IMR-90 (cell line): ENCODE results near the gene ATP23. TPM values are rescaled to one million over a fixed set of nuclear protein-coding genes. Genes with fewer than 3 reads are reported as not detected.

Experiments used
- ATAC-seq: fragments of 200-7000 bp; cut with Tn5 transposase; 2 replicates; pipeline ENCODE4 v1.9.1; 2020; ENCODE audit warnings: low read depth, mild to moderate bottlenecking, moderate library complexity
- BruUV-seq: library from RNA; stranded (reverse); fragments of 400-500 nt; replicated peaks from 2 replicates; lab custom pipeline; 2021; lab: Mats Ljungman, UMichigan
- CTCF ChIA-PET: fragments of 300-600 bp; formaldehyde crosslinking; extraction: SDS; loops from one replicate; lab custom pipeline; 2021; ENCODE audit warnings: antibody characterized with exemption; lab: Yijun Ruan, JAX
- POLR2A ChIA-PET: fragments of 300-600 bp; sonication (Branson Sonifier 250); formaldehyde crosslinking; loops from one replicate; lab custom pipeline; 2022; ENCODE audit warnings: antibody characterized with exemption; ENCODE audit not compliant: unreplicated experiment; lab: Charles Lee
- DNase-seq: peaks from one replicate; pipeline ENCODE4 v3.0.0; 2013
- H2AFZ ChIP-seq: replicated peaks from 2 replicates; pipeline ENCODE3; 2013; ENCODE audit warnings: low read length, mild to moderate bottlenecking; ENCODE audit not compliant: poor library complexity
- H2AK5ac ChIP-seq: 2 replicates; pipeline ENCODE4 v1.6.1; 2013; ENCODE audit warnings: low read depth, low read length, inconsistent platforms
- H2AK9ac ChIP-seq: replicated peaks from 2 replicates; pipeline ENCODE3; 2013; ENCODE audit warnings: mild to moderate bottlenecking, low read depth, low read length, moderate library complexity; ENCODE audit not compliant: poor library complexity
- H2BK120ac ChIP-seq: 2 replicates; pipeline ENCODE4 v1.6.1; 2013; ENCODE audit warnings: low read depth, low read length, inconsistent platforms
- H2BK15ac ChIP-seq: 3 replicates; pipeline ENCODE4 v1.6.1; 2013; ENCODE audit warnings: low read depth, low read length, inconsistent platforms
- H2BK20ac ChIP-seq: 2 replicates; pipeline ENCODE4 v1.6.1; 2013; ENCODE audit warnings: low read depth, mild to moderate bottlenecking, inconsistent platforms, low read length, moderate library complexity
- H2BK5ac ChIP-seq: 2 replicates; pipeline ENCODE4 v1.6.1; 2013; ENCODE audit warnings: mild to moderate bottlenecking, low read depth, low read length, inconsistent platforms; ENCODE audit not compliant: poor library complexity, severe bottlenecking
- H3K14ac ChIP-seq: replicated peaks from 2 replicates; pipeline ENCODE4 v1.6.1; 2013; ENCODE audit warnings: low read depth, low read length, inconsistent platforms
- H3K18ac ChIP-seq: 2 replicates; pipeline ENCODE4 v1.6.1; 2013; ENCODE audit warnings: low read depth, low read length, control low read depth
- H3K23ac ChIP-seq: 2 replicates; pipeline ENCODE4 v1.6.1; 2013; ENCODE audit warnings: low read depth, low read length, inconsistent platforms
- H3K27ac ChIP-seq: 2 replicates; pipeline ENCODE4 v1.5.1; 2013; ENCODE audit warnings: mild to moderate bottlenecking, control low read depth, low read length; ENCODE audit not compliant: insufficient read depth
- H3K27me3 ChIP-seq: 2 replicates; pipeline ENCODE4 v1.6.1; 2013; ENCODE audit warnings: low read length; ENCODE audit not compliant: control insufficient read depth, insufficient read depth
- H3K36me3 ChIP-seq: 2 replicates; pipeline ENCODE4 v1.6.1; 2013; ENCODE audit warnings: low read length, mixed read lengths; ENCODE audit not compliant: control insufficient read depth, insufficient read depth
- H3K4ac ChIP-seq: 2 replicates; pipeline ENCODE4 v1.6.1; 2013; ENCODE audit warnings: low read depth, low read length, inconsistent platforms
- H3K4me1 ChIP-seq: 2 replicates; pipeline ENCODE4 v1.6.1; 2013; ENCODE audit warnings: low read length, mixed read lengths; ENCODE audit not compliant: control insufficient read depth, insufficient read depth
- H3K4me2 ChIP-seq: 2 replicates; pipeline ENCODE4 v1.6.1; 2013; ENCODE audit warnings: low read depth, mild to moderate bottlenecking, control low read depth, low read length, moderate library complexity
- H3K4me3 ChIP-seq: 2 replicates; pipeline ENCODE4 v1.5.1; 2013; ENCODE audit warnings: low read depth, mild to moderate bottlenecking, control low read depth, low read length, moderate library complexity; ENCODE audit not compliant: insufficient read depth
- H3K56ac ChIP-seq: 2 replicates; pipeline ENCODE4 v1.6.1; 2013; ENCODE audit warnings: low read length, inconsistent platforms; ENCODE audit not compliant: insufficient read depth; ENCODE audit errors: extremely low read depth
- H3K79me1 ChIP-seq, 2 experiments: 2 replicates each; pipeline ENCODE4 v1.6.1; 2013; ENCODE audit warnings: low read length in 2 of 2, inconsistent platforms in 1 of 2, low read depth in 1 of 2
- H3K9ac ChIP-seq: 2 replicates; pipeline ENCODE4 v1.6.1; 2013; ENCODE audit warnings: low read depth, low read length, control low read depth
- H3K9me1 ChIP-seq: 2 replicates; pipeline ENCODE4 v1.6.1; 2013; ENCODE audit warnings: low read length, inconsistent platforms; ENCODE audit not compliant: insufficient read depth
- H3K9me3 ChIP-seq: 2 replicates; pipeline ENCODE4 v1.6.1; 2013; ENCODE audit warnings: low read length; ENCODE audit not compliant: control insufficient read depth, insufficient read depth
- H4K20me1 ChIP-seq: 2 replicates; pipeline ENCODE4 v1.6.1; 2013; ENCODE audit warnings: low read length, inconsistent platforms; ENCODE audit not compliant: insufficient read depth
- H4K5ac ChIP-seq: 2 replicates; pipeline ENCODE4 v1.6.1; 2013; ENCODE audit warnings: mild to moderate bottlenecking, low read depth, low read length, control low read depth
- H4K8ac ChIP-seq, 2 experiments: 2 replicates each; pipeline ENCODE4 v1.6.1; 2013; ENCODE audit warnings: low read depth in 2 of 2, low read length in 2 of 2, control low read depth in 1 of 2, inconsistent platforms in 1 of 2
- H4K91ac ChIP-seq: 2 replicates; pipeline ENCODE4 v1.6.1; 2013; ENCODE audit warnings: low read depth, low read length, inconsistent platforms; ENCODE audit not compliant: insufficient read depth
- MAZ ChIP-seq: IDR thresholded peaks from 2 replicates; pipeline ENCODE4 v1.6.1; 2012; ENCODE audit warnings: low read depth, mild to moderate bottlenecking, low read length, improper control_type of control experiment, moderate library complexity, borderline replicate concordance
- POLR2A ChIP-seq: IDR thresholded peaks from 2 replicates; pipeline ENCODE4 v1.6.1; 2012; ENCODE audit warnings: mild to moderate bottlenecking, low read depth, low read length
- dilution Hi-C: fragments of 300-500 bp; cut with HindIII; formaldehyde crosslinking; loops from one replicate; pipeline ENCODE4 v1.14.3; 2018; ENCODE audit warnings: low sequenced_read_pairs; ENCODE audit not compliant: unreplicated experiment
- in situ Hi-C: fragments of 300-500 bp; cut with MboI; formaldehyde crosslinking; loops from 3 replicates; pipeline ENCODE4 v1.14.3; 2019; ENCODE audit warnings: low sequenced_read_pairs, inconsistent platforms, mixed read lengths
- intact Hi-C: fragments of 100-400 bp; cut with micrococcal nuclease; formaldehyde crosslinking; loops from 2 replicates; pipeline ENCODE4 v1.10.0; 2022
- polyA plus RNA-seq, 3 experiments: library from polyadenylated mRNA; depleted of rRNA; stranded (reverse); fragments of >200 nt; gene quantifications; 2 replicates each; pipeline ENCODE4 v1.2.3, GENCODE V29; 2012; ENCODE audit warnings: low replicate concordance in 1 of 3
- total RNA-seq: library from RNA; depleted of rRNA; stranded (reverse); fragments of >200 nt; gene quantifications from 2 replicates; pipeline ENCODE4 v1.2.3, GENCODE V29; 2012
- TF ChIP-seq, protein P1 (sequence below): fragments of 150-350 bp; IDR thresholded peaks from 2 replicates; pipeline ENCODE4 v1.6.1; 2016; ENCODE audit warnings: low read depth, mild to moderate bottlenecking, low read length, moderate library complexity, borderline replicate concordance

ATP23 gene
- total and polyA plus RNA-seq, 2 of the 4 experiments (the other 2 are of a cell fraction) = 6.4 to 7.2 TPM

DNA sequence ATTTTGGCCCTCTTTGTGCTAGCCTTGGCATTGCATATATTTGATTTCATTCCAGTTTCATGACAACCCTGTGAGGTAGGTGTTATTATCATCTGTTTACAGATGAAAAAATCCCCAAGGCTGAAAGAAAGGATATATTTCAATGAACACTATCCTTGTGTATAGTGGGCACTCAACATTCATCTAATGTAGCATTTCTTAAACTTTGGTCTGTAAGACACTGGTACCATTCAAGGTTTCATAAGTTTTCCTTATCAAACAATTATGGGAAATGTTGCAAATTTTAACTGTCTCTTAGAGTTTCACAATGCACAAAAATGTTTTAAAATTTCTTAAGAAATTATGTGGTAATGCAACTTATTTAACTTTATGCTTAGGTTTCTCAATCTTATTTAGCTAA lies 44.3 kb downstream of the ATP23 start:
- Histone ChIP-seq H3K36me3 (no peaks in the 10 kb centered on the region), H2BK15ac (no peak overlapping the region), H3K56ac (no peak overlapping the region), H3K4me1 (peaks cover 2% of the 10 kb centered on the region; the same call in 1 of the 2 replicates), H3K14ac (no peak overlapping the region), H3K27ac (no peak overlapping the region), H3K4me3 (no peak overlapping the region), H3K18ac (no peak overlapping the region), H2BK20ac (no peak overlapping the region), H3K9me3 (no peaks in the 10 kb centered on the region), H3K4me2 (no peak overlapping the region), H3K9ac (no peak overlapping the region), H4K91ac (no peak overlapping the region), H2AFZ (no peak overlapping the region), H4K8ac (no peak overlapping the region), H3K27me3 (no peaks in the 10 kb centered on the region; the same call in 1 of the 2 replicates), H2BK5ac (no peak overlapping the region), H2BK120ac (no peak overlapping the region), H3K79me1 (no peaks in the 10 kb centered on the region), H2AK9ac (no peak overlapping the region), H3K23ac (no peak overlapping the region), H3K9me1 (no peaks in the 10 kb centered on the region), H4K5ac (no peak overlapping the region), H3K4ac (no peak overlapping the region), H2AK5ac (no peak overlapping the region), H4K20me1 (no peaks in the 10 kb centered on the region)
- BruUV-seq = no TSS peak
- intact Hi-C loops (loop anchor here (5.0 to 10.0 kb wide), 2 partner anchors 932 to 1389 kb away; no protein-coding TSS in a partner anchor), dilution Hi-C loops (no loop called here), in situ Hi-C loops (loop anchor here (10.0 to 25.0 kb wide), 3 partner anchors 369 to 1169 kb away; no protein-coding TSS in a partner anchor)
- DNase-seq (no peak), ATAC-seq (peak; percentile 28; the same call in 1 of the 2 replicates)
- CTCF ChIA-PET = no interaction called here
- POLR2A ChIA-PET = no interaction called here
- TF ChIP-seq MAZ = no peak
- TF ChIP-seq, protein P1, sequence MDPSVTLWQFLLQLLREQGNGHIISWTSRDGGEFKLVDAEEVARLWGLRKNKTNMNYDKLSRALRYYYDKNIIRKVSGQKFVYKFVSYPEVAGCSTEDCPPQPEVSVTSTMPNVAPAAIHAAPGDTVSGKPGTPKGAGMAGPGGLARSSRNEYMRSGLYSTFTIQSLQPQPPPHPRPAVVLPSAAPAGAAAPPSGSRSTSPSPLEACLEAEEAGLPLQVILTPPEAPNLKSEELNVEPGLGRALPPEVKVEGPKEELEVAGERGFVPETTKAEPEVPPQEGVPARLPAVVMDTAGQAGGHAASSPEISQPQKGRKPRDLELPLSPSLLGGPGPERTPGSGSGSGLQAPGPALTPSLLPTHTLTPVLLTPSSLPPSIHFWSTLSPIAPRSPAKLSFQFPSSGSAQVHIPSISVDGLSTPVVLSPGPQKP = no peak
- no peak for TF ChIP-seq POLR2A
